Uterus (tissue), 4 donors: ENCODE data around the gene CDKAL1. TPM values are rescaled to one million over a fixed set of nuclear protein-coding genes. Genes with fewer than 3 reads are reported as not detected.

Experiments used
- DNase-seq, 2 donors: peaks; one replicate each; pipeline ENCODE4 v3.0.0-alpha.2; 2019 to 2020
- H3K27ac ChIP-seq, 2 donors: fragments of 200-600 bp; sonication (generic); 1 replicate in 1 of 2; 2 replicates in 1 of 2; pipeline ENCODE4 v1.5.1; 2016 to 2018
- H3K27me3 ChIP-seq, 2 donors: fragments of 200-600 bp; sonication (generic); one replicate each; pipeline ENCODE4 v1.5.1; 2018 to 2019; ENCODE audit warnings: control low read depth in 1 of 2
- H3K36me3 ChIP-seq, 2 donors: fragments of 200-600 bp; sonication (generic); one replicate each; pipeline ENCODE4 v1.5.1; 2019; ENCODE audit warnings: control low read depth in 1 of 2
- H3K4me1 ChIP-seq, 2 donors: fragments of 200-600 bp; sonication (generic); one replicate each; pipeline ENCODE4 v1.5.1; 2018 to 2019; ENCODE audit warnings: control low read depth in 1 of 2
- H3K4me3 ChIP-seq, 2 donors: fragments of 200-600 bp; sonication (generic); 1 replicate in 1 of 2; 2 replicates in 1 of 2; pipeline ENCODE4 v1.5.1; 2018 to 2019; ENCODE audit warnings: mild to moderate bottlenecking in 1 of 2
- H3K9me3 ChIP-seq, 2 donors: fragments of 200-600 bp; sonication (generic); one replicate each; pipeline ENCODE4 v1.5.1; 2019; ENCODE audit warnings: control low read depth in 1 of 2
- POLR2A ChIP-seq, 2 donors: fragments of 450-650 bp; IDR thresholded peaks; one replicate each; pipeline ENCODE4 v1.6.1; 2016; ENCODE audit warnings: antibody characterized with exemption in 2 of 2, mild to moderate bottlenecking in 1 of 2, moderate library complexity in 1 of 2
- intact Hi-C: fragments of 100-400 bp; cut with DNase I; formaldehyde crosslinking; loops from one replicate; pipeline ENCODE4 v1.15.1; 2023; ENCODE audit warnings: low total_unique reads
- total RNA-seq, 4 donors: library from RNA; depleted of rRNA in 3 of 4; stranded (reverse); fragments of >200 nt in 3 of 4; gene quantifications; one replicate each; pipeline versions ENCODE4 v1.1.0 to v1.2.4, GENCODE V29; 2014 to 2023
- TF ChIP-seq, protein P1 (sequence below), 4 experiments: fragments of 200-600 bp in 2 of 4; fragments of 450-650 bp in 2 of 4; sonication (generic) in 2 of 4; IDR thresholded peaks; one replicate each; pipeline ENCODE4 v1.5.1; 2016 to 2019; ENCODE audit warnings: antibody characterized with exemption in 4 of 4, mild to moderate bottlenecking in 2 of 4, moderate library complexity in 1 of 4
- donor health status: DM: yes; HTN: yes; CAD: no.

The CDKAL1 gene
- total RNA-seq, 4 donors from 2014 or later = 5.0 to 51.7 (median 18.9) TPM

GRCh38 chr6:20879121-20879520, 344.9 kb downstream of the CDKAL1 start:
- TF ChIP-seq, protein P1, sequence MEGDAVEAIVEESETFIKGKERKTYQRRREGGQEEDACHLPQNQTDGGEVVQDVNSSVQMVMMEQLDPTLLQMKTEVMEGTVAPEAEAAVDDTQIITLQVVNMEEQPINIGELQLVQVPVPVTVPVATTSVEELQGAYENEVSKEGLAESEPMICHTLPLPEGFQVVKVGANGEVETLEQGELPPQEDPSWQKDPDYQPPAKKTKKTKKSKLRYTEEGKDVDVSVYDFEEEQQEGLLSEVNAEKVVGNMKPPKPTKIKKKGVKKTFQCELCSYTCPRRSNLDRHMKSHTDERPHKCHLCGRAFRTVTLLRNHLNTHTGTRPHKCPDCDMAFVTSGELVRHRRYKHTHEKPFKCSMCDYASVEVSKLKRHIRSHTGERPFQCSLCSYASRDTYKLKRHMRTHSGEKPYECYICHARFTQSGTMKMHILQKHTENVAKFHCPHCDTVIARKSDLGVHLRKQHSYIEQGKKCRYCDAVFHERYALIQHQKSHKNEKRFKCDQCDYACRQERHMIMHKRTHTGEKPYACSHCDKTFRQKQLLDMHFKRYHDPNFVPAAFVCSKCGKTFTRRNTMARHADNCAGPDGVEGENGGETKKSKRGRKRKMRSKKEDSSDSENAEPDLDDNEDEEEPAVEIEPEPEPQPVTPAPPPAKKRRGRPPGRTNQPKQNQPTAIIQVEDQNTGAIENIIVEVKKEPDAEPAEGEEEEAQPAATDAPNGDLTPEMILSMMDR (IDR thresholded peaks at IDR 0.05) = no peak
- TF ChIP-seq POLR2A (IDR thresholded peaks at IDR 0.05) = no peak
- DNase-seq = no peak
- H3K27ac ChIP-seq = no peak overlapping the region
- intact Hi-C loops = no loop called here
- H3K36me3 ChIP-seq = no peaks in the 10 kb centered on the region
- H3K9me3 ChIP-seq = no peaks in the 10 kb centered on the region
- H3K27me3 ChIP-seq = no peaks in the 10 kb centered on the region
- H3K4me1 ChIP-seq = peaks cover 0 to 4% of the 10 kb centered on the region in 2 donors
- no peak overlapping the region for H3K4me3 ChIP-seq

DNA sequence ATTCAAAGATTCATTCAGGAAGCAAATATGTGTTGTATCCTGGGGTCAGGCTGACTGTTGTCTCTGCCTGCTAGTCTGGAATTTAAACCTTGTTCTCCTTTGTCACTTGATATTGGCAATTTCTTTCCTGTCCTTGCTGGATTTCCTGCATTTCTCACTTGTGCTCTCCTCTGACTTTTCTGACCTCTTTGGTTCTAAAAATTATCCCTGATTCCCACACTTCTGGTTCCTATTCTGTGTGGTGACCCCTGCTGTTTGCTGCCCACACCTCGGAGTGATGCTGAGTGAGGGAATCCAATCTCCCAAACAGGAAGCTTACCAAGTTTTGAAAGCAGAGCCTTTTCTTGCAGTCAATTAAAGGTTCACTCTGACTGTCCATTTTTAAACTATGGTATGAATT, 345.3 kb downstream of the CDKAL1 start:
- H3K9me3 ChIP-seq = no peaks in the 10 kb centered on the region
- no peaks in the 10 kb centered on the region for H3K36me3 ChIP-seq
- intact Hi-C loops = no loop called here
- no peak for TF ChIP-seq POLR2A (IDR thresholded peaks at IDR 0.05)
- TF ChIP-seq, protein P1 (IDR thresholded peaks at IDR 0.05) = no peak
- DNase-seq = no peak
- H3K4me3 ChIP-seq = no peak overlapping the region
- no peak overlapping the region for H3K27ac ChIP-seq
- H3K27me3 ChIP-seq = no peaks in the 10 kb centered on the region
- H3K4me1 ChIP-seq = peaks cover 0 to 4% of the 10 kb centered on the region in 2 donors

DNA sequence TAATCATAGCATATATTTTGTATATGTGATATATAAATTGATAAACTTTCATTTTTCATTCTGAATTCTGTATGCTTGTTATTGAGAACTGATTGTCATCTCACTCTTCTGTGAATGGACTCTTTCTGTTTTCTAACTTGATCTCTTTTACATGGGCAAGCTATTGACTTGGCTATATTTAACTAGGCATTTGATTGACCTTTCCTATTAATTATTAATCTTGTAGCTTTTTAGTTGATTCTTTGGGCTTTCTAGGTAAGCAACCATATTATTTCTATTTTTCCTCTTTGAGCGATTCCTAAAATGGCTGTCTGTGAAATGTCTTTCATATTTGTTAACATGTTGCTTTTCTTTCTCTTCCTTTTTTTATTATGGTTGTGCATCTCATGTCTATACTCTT, 347.1 kb downstream of the CDKAL1 start:
- no peak overlapping the region for H3K4me3 ChIP-seq
- H3K27ac ChIP-seq = no peak overlapping the region
- TF ChIP-seq, protein P1 (IDR thresholded peaks at IDR 0.05) = no peak
- TF ChIP-seq POLR2A (IDR thresholded peaks at IDR 0.05) = no peak
- intact Hi-C loops = no loop called here
- no peak for DNase-seq
- H3K4me1 ChIP-seq = peaks cover 0 to 4% of the 10 kb centered on the region in 2 donors
- no peaks in the 10 kb centered on the region for H3K9me3 ChIP-seq
- no peaks in the 10 kb centered on the region for H3K27me3 ChIP-seq
- no peaks in the 10 kb centered on the region for H3K36me3 ChIP-seq

DNA sequence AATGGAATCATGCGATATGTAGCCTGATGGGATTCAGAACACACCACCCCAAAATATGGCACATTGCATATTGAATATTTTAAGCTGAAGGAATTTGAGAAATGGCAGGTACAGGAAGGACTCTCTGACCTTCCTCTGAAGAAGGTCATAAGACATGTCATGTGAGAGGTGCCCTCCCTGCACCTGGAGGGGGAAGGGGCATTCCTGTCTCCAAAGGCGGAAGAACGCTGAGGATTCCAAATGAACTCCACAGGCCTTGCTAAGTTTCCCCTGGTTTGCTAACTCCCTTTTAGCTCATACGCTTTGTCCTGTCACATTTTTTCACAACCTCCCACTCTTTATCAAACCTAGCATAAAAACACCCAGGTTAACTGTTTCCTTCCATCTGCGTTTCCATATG, 347.8 kb downstream of the CDKAL1 start:
- Histone ChIP-seq H3K4me3 (no peak overlapping the region), H3K4me1 (peaks cover 0 to 4% of the 10 kb centered on the region in 2 donors), H3K9me3 (no peaks in the 10 kb centered on the region), H3K27ac (no peak overlapping the region), H3K36me3 (no peaks in the 10 kb centered on the region), H3K27me3 (no peaks in the 10 kb centered on the region)
- intact Hi-C loops = no loop called here
- TF ChIP-seq POLR2A (IDR thresholded peaks at IDR 0.05) = no peak
- TF ChIP-seq, protein P1 (IDR thresholded peaks at IDR 0.05) = no peak
- no peak for DNase-seq

- H3K4me1 ChIP-seq = no peaks in the 10 kb centered on the region
- DNase-seq = no peak
- no peaks in the 10 kb centered on the region for H3K36me3 ChIP-seq
- no peaks in the 10 kb centered on the region for H3K27me3 ChIP-seq
- no peaks in the 10 kb centered on the region for H3K9me3 ChIP-seq
- intact Hi-C loops = no loop called here
- no peak overlapping the region for H3K27ac ChIP-seq
- TF ChIP-seq POLR2A (IDR thresholded peaks at IDR 0.05) = no peak
- TF ChIP-seq, protein P1 (IDR thresholded peaks at IDR 0.05) = no peak
- H3K4me3 ChIP-seq = no peak overlapping the region
Observed at GRCh38 chr6:20885076-20885475, 350.8 kb downstream of the CDKAL1 start.
